AG04450 (cell line): ENCODE data around the gene SERHL2. TPM values are rescaled to one million over a fixed set of nuclear protein-coding genes. Genes with fewer than 3 reads are reported as not detected.

Source experiments
- CTCF ChIA-PET: fragments of 300-600, 350-600 bp; formaldehyde crosslinking; extraction: SDS; loops from one replicate; lab custom pipeline; 2022; ENCODE audit warnings: antibody characterized with exemption, inconsistent platforms; lab: Charles Lee
- POLR2A ChIA-PET: fragments of 350-600 bp; formaldehyde crosslinking; extraction: SDS; loops from one replicate; lab custom pipeline; 2021; ENCODE audit warnings: antibody characterized with exemption, inconsistent platforms; lab: Yijun Ruan, JAX
- DNase-seq: peaks from one replicate; pipeline ENCODE4 v3.0.0-alpha.2; 2011; ENCODE audit warnings: low read depth, low spot score
- H3K27ac ChIP-seq: one replicate; pipeline ENCODE4 v1.5.1; 2012; ENCODE audit warnings: low read depth, low read length, control low read depth
- H3K27me3 ChIP-seq: one replicate; pipeline ENCODE4 v1.6.0; 2012; ENCODE audit warnings: low read length; ENCODE audit not compliant: control insufficient read depth, insufficient read depth
- H3K4me3 ChIP-seq: 2 replicates; pipeline ENCODE4 v1.5.1; 2011; ENCODE audit warnings: mild to moderate bottlenecking, low read depth, low read length, control low read depth
- H3K9me3 ChIP-seq: 2 replicates; pipeline ENCODE4 v1.5.1; 2012; ENCODE audit warnings: low read length; ENCODE audit not compliant: control insufficient read depth, insufficient read depth
- CTCF ChIP-seq: IDR thresholded peaks from 2 replicates; pipeline ENCODE4 v1.5.1; 2011; ENCODE audit warnings: low read depth, low read length, control low read depth, inconsistent platforms
- polyA plus RNA-seq: library from polyadenylated mRNA; depleted of rRNA; stranded (reverse); fragments of >200 nt; gene quantifications from 2 replicates; pipeline ENCODE4 v1.2.3, GENCODE V29; 2011

SERHL2 gene
- polyA plus RNA-seq, 1 experiment: 6.6 TPM

- ChIA-PET POLR2A (interaction anchor here (0.9 kb wide), 2 partner anchors 12 to 13 kb away, joined by 3 read pairs; no protein-coding TSS in a partner anchor), CTCF (interaction anchor here (0.6 kb wide), 1 partner anchor 43 kb away, joined by 4 read pairs; no protein-coding TSS in a partner anchor)
- Histone ChIP-seq H3K9me3 (no peaks in the 10 kb centered on the region), H3K4me3 (no peak overlapping the region), H3K27me3 (no peaks in the 10 kb centered on the region), H3K27ac (no peak overlapping the region)
- no peak for DNase-seq
- TF ChIP-seq CTCF: no peak
Measured at GRCh38 chr22:42584364-42584940, 30.7 kb downstream of the SERHL2 start.

GRCh38 chr22:42585096-42585495 lies 31.3 kb downstream of the SERHL2 start:
- ChIA-PET POLR2A (interaction anchor here (0.9 kb wide), 1 partner anchor 12 kb away, joined by 3 read pairs; no protein-coding TSS in a partner anchor), CTCF (no interaction called here)
- no peak for TF ChIP-seq CTCF

GRCh38 chr22:42586381-42586780 lies 32.6 kb downstream of the SERHL2 start:
- no peaks in the 10 kb centered on the region for H3K9me3 ChIP-seq
- ChIA-PET CTCF (no interaction called here), POLR2A (no interaction called here)
- DNase-seq: no peak
- H3K4me3 ChIP-seq: no peak overlapping the region
- no peaks in the 10 kb centered on the region for H3K27me3 ChIP-seq
- no peak for TF ChIP-seq CTCF
- no peak overlapping the region for H3K27ac ChIP-seq

More at GRCh38 chr22:42585096-42585495, 31.3 kb downstream of the SERHL2 start:
- Histone ChIP-seq H3K4me3 (no peak overlapping the region), H3K27me3 (no peaks in the 10 kb centered on the region), H3K27ac (no peak overlapping the region), H3K9me3 (no peaks in the 10 kb centered on the region)
- DNase-seq: no peak

GRCh38 chr22:42587588-42588175 lies 33.9 kb downstream of the SERHL2 start:
- DNase-seq: no peak
- H3K27ac ChIP-seq: no peak overlapping the region
- no peak for TF ChIP-seq CTCF
- CTCF ChIA-PET: no interaction called here
- H3K27me3 ChIP-seq: no peaks in the 10 kb centered on the region
- POLR2A ChIA-PET: no interaction called here
- H3K4me3 ChIP-seq: no peak overlapping the region
- H3K9me3 ChIP-seq: no peaks in the 10 kb centered on the region

- ChIA-PET CTCF (no interaction called here), POLR2A (no interaction called here)
- no peak overlapping the region for H3K4me3 ChIP-seq
- DNase-seq: no peak
- no peak overlapping the region for H3K27ac ChIP-seq
- no peaks in the 10 kb centered on the region for H3K27me3 ChIP-seq
- no peak for TF ChIP-seq CTCF
- no peaks in the 10 kb centered on the region for H3K9me3 ChIP-seq
Measured at GRCh38 chr22:42591987-42592386, 38.2 kb downstream of the SERHL2 start.
